ENCODE results near the gene COG1.

COG1 gene

DNA sequence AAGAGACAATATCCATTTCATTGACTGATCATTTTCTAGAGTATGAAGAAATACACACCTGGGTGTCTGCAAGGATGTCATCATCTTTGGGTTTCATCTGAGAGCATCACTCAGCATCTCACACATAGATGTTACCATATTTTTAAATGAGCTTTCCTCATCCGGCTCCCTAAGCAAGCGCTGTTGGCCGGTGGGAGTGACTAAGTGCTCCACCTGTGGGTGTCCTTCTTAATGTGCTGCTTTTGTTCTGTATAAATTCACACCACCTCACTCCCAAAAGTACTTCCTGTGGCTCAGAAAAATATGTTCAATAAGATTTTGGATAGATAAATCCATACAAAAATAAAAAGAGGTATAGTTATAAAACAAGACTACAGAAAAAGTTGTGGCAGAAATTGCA, 20.6 kb upstream of the COG1 start:
- H3K27me3 ChIP-seq (ENCODE audit: insufficient read depth, low read depth), result no peaks in the 10 kb centered on the region
- H3K4me3 ChIP-seq (IDR thresholded peaks at IDR 0.05; ENCODE audit: insufficient read depth, low read depth, low read length), result no peak overlapping the region
- no peak for TF ChIP-seq CTCF (conservative IDR thresholded peaks at IDR 0.05; ENCODE audit: low read depth, low read length)
- no peaks in the 10 kb centered on the region for H3K36me3 ChIP-seq (ENCODE audit: insufficient read depth)
- no peak overlapping the region for H3K4me2 ChIP-seq
- H2AFZ ChIP-seq (ENCODE audit: low read depth), result no peak overlapping the region
- H3K9ac ChIP-seq, result no peak overlapping the region
- H3K79me2 ChIP-seq (ENCODE audit: insufficient read depth, low read depth), result no peaks in the 10 kb centered on the region; the same call in 1 of the 2 replicates
- H3K27ac ChIP-seq, result no peak overlapping the region
- peaks cover 34% of the 10 kb centered on the region for H3K4me1 ChIP-seq (ENCODE audit: low read depth, poor library complexity, severe bottlenecking)
- H4K20me1 ChIP-seq (ENCODE audit: insufficient read depth), result no peaks in the 10 kb centered on the region

GRCh38 chr17:73174126-73174525, 18.7 kb upstream of the COG1 start:
- no peaks in the 10 kb centered on the region for H4K20me1 ChIP-seq (ENCODE audit: insufficient read depth)
- peaks cover 16% of the 10 kb centered on the region for H3K4me1 ChIP-seq (ENCODE audit: low read depth, poor library complexity, severe bottlenecking)
- TF ChIP-seq CTCF (conservative IDR thresholded peaks at IDR 0.05; ENCODE audit: low read depth, low read length), result no peak
- H3K4me3 ChIP-seq (IDR thresholded peaks at IDR 0.05; ENCODE audit: insufficient read depth, low read depth, low read length), result no peak overlapping the region
- no peaks in the 10 kb centered on the region for H3K36me3 ChIP-seq (ENCODE audit: insufficient read depth)
- no peak overlapping the region for H3K27ac ChIP-seq
- H3K27me3 ChIP-seq (ENCODE audit: insufficient read depth, low read depth), result no peaks in the 10 kb centered on the region
- H2AFZ ChIP-seq (ENCODE audit: low read depth), result no peak overlapping the region
- H3K79me2 ChIP-seq (ENCODE audit: insufficient read depth, low read depth), result no peaks in the 10 kb centered on the region; the same call in 1 of the 2 replicates
- H3K4me2 ChIP-seq, result no peak overlapping the region
- H3K9ac ChIP-seq, result no peak overlapping the region

DNA sequence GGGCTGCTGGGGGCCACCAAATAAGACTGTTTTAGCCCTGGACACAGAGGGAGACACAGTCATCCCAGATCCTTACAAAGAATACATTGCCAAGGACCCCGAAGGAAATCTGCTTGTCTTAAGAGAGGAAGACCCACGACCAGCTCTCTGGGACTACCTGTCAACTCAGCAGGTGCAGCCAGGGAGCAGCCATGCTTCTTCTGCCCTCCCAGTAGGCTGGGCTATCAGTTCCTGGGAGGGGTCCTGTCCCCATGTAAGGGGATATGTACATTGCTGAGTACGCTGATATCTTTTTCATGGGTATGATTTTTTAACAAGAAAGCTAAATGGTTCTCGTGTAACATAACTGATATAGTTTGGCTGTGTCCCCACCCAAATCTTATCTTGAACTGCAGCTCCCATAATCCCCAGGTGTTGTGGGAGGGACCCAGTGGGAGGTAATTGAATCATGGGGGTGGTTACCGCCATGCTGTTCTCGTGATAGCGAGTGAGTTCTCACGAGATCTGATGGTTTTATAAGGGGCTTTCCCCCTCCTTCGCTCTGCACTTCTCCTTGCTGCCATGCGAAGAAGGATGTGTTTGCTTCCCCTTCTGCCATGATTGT, 16.8 kb upstream of the COG1 start:
- Histone ChIP-seq H2AFZ (ENCODE audit: low read depth) (no peak overlapping the region), H3K4me2 (no peak overlapping the region), H3K4me1 (ENCODE audit: low read depth, poor library complexity, severe bottlenecking) (peaks cover 13% of the 10 kb centered on the region), H3K27me3 (ENCODE audit: insufficient read depth, low read depth) (no peaks in the 10 kb centered on the region), H4K20me1 (ENCODE audit: insufficient read depth) (no peaks in the 10 kb centered on the region), H3K36me3 (ENCODE audit: insufficient read depth) (no peaks in the 10 kb centered on the region), H3K4me3 (IDR thresholded peaks at IDR 0.05; ENCODE audit: insufficient read depth, low read depth, low read length) (no peak overlapping the region), H3K79me2 (ENCODE audit: insufficient read depth, low read depth) (no peaks in the 10 kb centered on the region), H3K27ac (no peak overlapping the region), H3K9ac (no peak overlapping the region)
- no peak for TF ChIP-seq CTCF (conservative IDR thresholded peaks at IDR 0.05; ENCODE audit: low read depth, low read length)

DNA sequence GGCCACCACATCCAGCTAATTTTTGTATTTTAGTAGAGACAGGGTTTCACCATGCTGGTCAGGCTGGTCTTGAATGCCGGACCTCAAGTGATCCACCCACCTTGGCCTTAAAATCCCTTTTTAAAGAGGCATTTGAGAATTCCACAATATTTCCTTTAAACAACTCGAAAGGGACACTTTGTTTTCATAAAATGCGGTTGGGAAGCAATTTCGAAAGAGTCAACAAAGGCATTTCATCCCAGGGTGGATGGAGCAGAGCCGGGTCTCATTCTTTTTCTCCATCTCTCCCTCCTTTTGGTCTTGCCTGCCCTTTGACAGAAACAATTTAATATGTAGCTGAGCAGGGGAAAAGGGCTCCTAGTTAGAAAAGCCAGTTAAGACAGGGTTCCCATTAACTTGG, 13.5 kb upstream of the COG1 start:
- Histone ChIP-seq H3K4me2 (no peak overlapping the region), H3K4me3 (IDR thresholded peaks at IDR 0.05; ENCODE audit: insufficient read depth, low read depth, low read length) (no peak overlapping the region), H4K20me1 (ENCODE audit: insufficient read depth) (no peaks in the 10 kb centered on the region), H3K79me2 (ENCODE audit: insufficient read depth, low read depth) (no peaks in the 10 kb centered on the region), H3K36me3 (ENCODE audit: insufficient read depth) (no peaks in the 10 kb centered on the region), H3K27me3 (ENCODE audit: insufficient read depth, low read depth) (no peaks in the 10 kb centered on the region), H3K4me1 (ENCODE audit: low read depth, poor library complexity, severe bottlenecking) (no peaks in the 10 kb centered on the region), H3K27ac (no peak overlapping the region), H3K9ac (no peak overlapping the region), H2AFZ (ENCODE audit: low read depth) (no peak overlapping the region)
- TF ChIP-seq CTCF (conservative IDR thresholded peaks at IDR 0.05; ENCODE audit: low read depth, low read length), result no peak

Data from KMS-11 (cell line).